ENCODE results near the gene RBL1. TPM values are rescaled to one million over a fixed set of nuclear protein-coding genes. Genes with fewer than 3 reads are reported as not detected.

The RBL1 gene
- total RNA-seq, 1 experiment from 2014 or later: 35.9 TPM

DNA sequence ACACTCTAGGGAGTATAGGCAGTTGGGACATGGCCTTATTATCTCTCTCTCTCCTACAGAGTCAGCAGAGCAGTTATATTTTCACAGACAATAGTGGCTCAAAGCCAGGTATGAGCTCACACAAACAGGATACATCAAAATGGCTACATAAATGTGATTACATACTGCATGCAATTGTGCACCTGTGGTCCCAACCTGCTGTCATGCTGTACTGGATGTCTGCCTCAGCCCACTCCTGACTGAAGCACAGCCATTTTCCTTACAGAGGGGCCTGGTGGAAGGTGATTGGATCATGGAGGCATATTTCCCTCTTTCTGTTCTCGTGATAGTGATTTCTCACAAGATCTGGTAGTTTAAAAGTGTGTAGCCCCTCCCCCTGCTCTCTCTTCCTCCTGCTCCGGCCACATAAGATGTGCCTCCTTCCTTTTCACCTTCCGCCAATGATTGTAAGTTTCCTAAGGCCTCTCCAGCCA is 107.3 kb downstream of the RBL1 start:
- no TSS peak for BruUV-seq (replicated peaks)
- H3K36me3 Mint-ChIP-seq (ENCODE audit: insufficient read depth, unreplicated experiment): peaks cover 8% of the 10 kb centered on the region
- H3K4me1 ChIP-seq: no peaks in the 10 kb centered on the region
- intact Hi-C loops (cut with micrococcal nuclease; ENCODE audit: unreplicated experiment): no loop called here
- H3K9me3 Mint-ChIP-seq (ENCODE audit: unreplicated experiment): peaks cover 10% of the 10 kb centered on the region
- no peak overlapping the region for H3K27ac Mint-ChIP-seq (ENCODE audit: unreplicated experiment)
- no peaks in the 10 kb centered on the region for H3K27me3 Mint-ChIP-seq (ENCODE audit: insufficient read depth, unreplicated experiment)
- TF ChIP-seq, protein P1, sequence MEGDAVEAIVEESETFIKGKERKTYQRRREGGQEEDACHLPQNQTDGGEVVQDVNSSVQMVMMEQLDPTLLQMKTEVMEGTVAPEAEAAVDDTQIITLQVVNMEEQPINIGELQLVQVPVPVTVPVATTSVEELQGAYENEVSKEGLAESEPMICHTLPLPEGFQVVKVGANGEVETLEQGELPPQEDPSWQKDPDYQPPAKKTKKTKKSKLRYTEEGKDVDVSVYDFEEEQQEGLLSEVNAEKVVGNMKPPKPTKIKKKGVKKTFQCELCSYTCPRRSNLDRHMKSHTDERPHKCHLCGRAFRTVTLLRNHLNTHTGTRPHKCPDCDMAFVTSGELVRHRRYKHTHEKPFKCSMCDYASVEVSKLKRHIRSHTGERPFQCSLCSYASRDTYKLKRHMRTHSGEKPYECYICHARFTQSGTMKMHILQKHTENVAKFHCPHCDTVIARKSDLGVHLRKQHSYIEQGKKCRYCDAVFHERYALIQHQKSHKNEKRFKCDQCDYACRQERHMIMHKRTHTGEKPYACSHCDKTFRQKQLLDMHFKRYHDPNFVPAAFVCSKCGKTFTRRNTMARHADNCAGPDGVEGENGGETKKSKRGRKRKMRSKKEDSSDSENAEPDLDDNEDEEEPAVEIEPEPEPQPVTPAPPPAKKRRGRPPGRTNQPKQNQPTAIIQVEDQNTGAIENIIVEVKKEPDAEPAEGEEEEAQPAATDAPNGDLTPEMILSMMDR (IDR thresholded peaks at IDR 0.05; ENCODE audit: insufficient read depth in 1 of 2, low read depth in 1 of 2, low read length in 1 of 2, severe bottlenecking in 1 of 2, unreplicated experiment in 1 of 2): no peak
- ChIA-PET CTCF (no interaction called here), POLR2A (no interaction called here)
- H3K36me3 ChIP-seq (ENCODE audit: control insufficient read depth, insufficient read depth, low read length): no peaks in the 10 kb centered on the region
- DNase-seq: no peak
- no peak overlapping the region for H3K4me3 Mint-ChIP-seq (ENCODE audit: unreplicated experiment)
- no peaks in the 10 kb centered on the region for H3K4me1 Mint-ChIP-seq (ENCODE audit: low read depth, unreplicated experiment)
- peaks cover 11% of the 10 kb centered on the region for H3K9me3 ChIP-seq
- no peak overlapping the region for H3K4me3 ChIP-seq (ENCODE audit: low read depth, low read length)
- H3K27me3 ChIP-seq (replicated peaks; ENCODE audit: control insufficient read depth, insufficient read depth, low read length): no peaks in the 10 kb centered on the region

DNA sequence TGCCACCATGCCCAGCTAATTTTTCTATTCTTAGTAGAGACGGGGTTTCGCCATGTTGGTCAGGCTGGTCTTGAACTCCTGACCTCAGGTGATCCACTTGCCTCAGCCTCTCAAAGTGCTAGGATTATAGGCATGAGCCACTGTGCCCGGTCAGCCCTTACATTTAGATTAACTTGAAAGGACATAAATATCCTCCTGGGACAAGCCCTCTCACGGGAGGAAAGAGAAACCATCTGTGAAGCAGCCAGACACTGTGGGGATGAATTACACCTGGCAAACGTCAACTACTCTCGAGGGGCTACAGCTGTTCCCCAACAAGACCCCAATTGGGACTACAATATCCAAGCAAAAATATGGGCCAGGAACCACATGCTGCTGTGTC is 111.5 kb downstream of the RBL1 start:
- no peaks in the 10 kb centered on the region for H3K27me3 ChIP-seq (replicated peaks; ENCODE audit: control insufficient read depth, insufficient read depth, low read length)
- ChIA-PET POLR2A (no interaction called here), CTCF (no interaction called here)
- H3K36me3 Mint-ChIP-seq (ENCODE audit: insufficient read depth, unreplicated experiment): no peaks in the 10 kb centered on the region
- H3K9me3 ChIP-seq: peaks cover 3% of the 10 kb centered on the region
- no peak overlapping the region for H3K4me3 Mint-ChIP-seq (ENCODE audit: unreplicated experiment)
- no TSS peak for BruUV-seq (replicated peaks)
- H3K4me1 Mint-ChIP-seq (ENCODE audit: low read depth, unreplicated experiment): no peaks in the 10 kb centered on the region
- H3K27ac Mint-ChIP-seq (ENCODE audit: unreplicated experiment): no peak overlapping the region
- no peak overlapping the region for H3K4me3 ChIP-seq (ENCODE audit: low read depth, low read length)
- intact Hi-C loops (cut with micrococcal nuclease; ENCODE audit: unreplicated experiment): no loop called here
- H3K36me3 ChIP-seq (ENCODE audit: control insufficient read depth, insufficient read depth, low read length): no peaks in the 10 kb centered on the region
- TF ChIP-seq, protein P1 (IDR thresholded peaks at IDR 0.05; ENCODE audit: insufficient read depth in 1 of 2, low read depth in 1 of 2, low read length in 1 of 2, severe bottlenecking in 1 of 2, unreplicated experiment in 1 of 2): no peak
- H3K9me3 Mint-ChIP-seq (ENCODE audit: unreplicated experiment): no peaks in the 10 kb centered on the region
- no peaks in the 10 kb centered on the region for H3K4me1 ChIP-seq
- no peak for DNase-seq
- no peaks in the 10 kb centered on the region for H3K27me3 Mint-ChIP-seq (ENCODE audit: insufficient read depth, unreplicated experiment)

DNA sequence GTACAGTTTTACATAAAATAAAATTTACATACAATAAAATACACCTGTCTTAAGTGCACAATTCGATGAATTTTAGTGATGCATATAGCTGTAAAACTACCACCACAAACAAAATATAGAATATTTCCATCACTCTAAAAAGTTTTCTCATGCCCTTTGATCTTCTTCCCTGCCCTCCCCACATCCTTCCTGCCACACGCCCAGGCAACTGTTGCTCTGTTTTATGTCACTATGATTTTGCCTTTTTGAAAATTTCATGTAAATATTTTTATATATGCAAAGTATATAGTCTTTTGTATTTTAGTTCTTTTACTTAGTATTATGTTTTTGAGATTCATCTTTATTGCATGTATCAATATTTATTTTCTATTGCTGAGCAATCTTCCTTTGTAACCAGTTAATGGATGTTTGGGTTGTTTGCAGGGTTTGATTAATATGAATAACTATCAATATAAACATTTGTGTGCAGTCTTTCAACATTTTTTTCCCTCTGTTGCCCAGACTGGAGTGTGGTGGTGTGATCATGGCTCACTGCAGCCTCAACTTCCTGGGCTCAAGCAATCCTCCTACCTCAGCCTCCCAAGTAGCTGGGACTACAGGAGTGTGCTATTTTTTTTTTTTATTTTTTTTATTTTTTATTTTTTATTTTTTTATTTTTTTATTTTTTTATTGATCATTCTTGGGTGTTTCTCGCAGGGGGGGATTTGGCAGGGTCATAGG is 120.5 kb downstream of the RBL1 start:
- Mint-ChIP-seq H3K36me3 (ENCODE audit: insufficient read depth, unreplicated experiment) (no peaks in the 10 kb centered on the region), H3K27me3 (ENCODE audit: insufficient read depth, unreplicated experiment) (no peaks in the 10 kb centered on the region), H3K27ac (ENCODE audit: unreplicated experiment) (no peak overlapping the region), H3K9me3 (ENCODE audit: unreplicated experiment) (peaks cover 3% of the 10 kb centered on the region), H3K4me3 (ENCODE audit: unreplicated experiment) (no peak overlapping the region), H3K4me1 (ENCODE audit: low read depth, unreplicated experiment) (no peaks in the 10 kb centered on the region)
- H3K4me3 ChIP-seq (ENCODE audit: low read depth, low read length): no peak overlapping the region
- no peak for DNase-seq
- BruUV-seq (replicated peaks): no TSS peak
- no peaks in the 10 kb centered on the region for H3K4me1 ChIP-seq
- TF ChIP-seq, protein P1 (IDR thresholded peaks at IDR 0.05; ENCODE audit: insufficient read depth in 1 of 2, low read depth in 1 of 2, low read length in 1 of 2, severe bottlenecking in 1 of 2, unreplicated experiment in 1 of 2): no peak
- CTCF ChIA-PET: interaction anchor here (0.6 kb wide), 1 partner anchor 201 kb away, joined by 8 read pairs; no protein-coding TSS in a partner anchor
- intact Hi-C loops (cut with micrococcal nuclease; ENCODE audit: unreplicated experiment): no loop called here
- no peaks in the 10 kb centered on the region for H3K36me3 ChIP-seq (ENCODE audit: control insufficient read depth, insufficient read depth, low read length)
- no peaks in the 10 kb centered on the region; the same call in 1 of the 2 replicates for H3K9me3 ChIP-seq
- H3K27me3 ChIP-seq (replicated peaks; ENCODE audit: control insufficient read depth, insufficient read depth, low read length): no peaks in the 10 kb centered on the region
- POLR2A ChIA-PET: interaction anchor here (0.7 kb wide), 1 partner anchor 1122 kb away, joined by 5 read pairs; no protein-coding TSS in a partner anchor
